HG03354 (cell line): ENCODE data around the gene IQCK.

Experiments
- ATAC-seq: cut with Tn5 transposase; IDR thresholded peaks from one replicate; pipeline ENCODE4 v1.9.1; 2021; ENCODE audit warnings: mild to moderate bottlenecking; ENCODE audit not compliant: unreplicated experiment, poor library complexity, severe bottlenecking

IQCK gene

DNA sequence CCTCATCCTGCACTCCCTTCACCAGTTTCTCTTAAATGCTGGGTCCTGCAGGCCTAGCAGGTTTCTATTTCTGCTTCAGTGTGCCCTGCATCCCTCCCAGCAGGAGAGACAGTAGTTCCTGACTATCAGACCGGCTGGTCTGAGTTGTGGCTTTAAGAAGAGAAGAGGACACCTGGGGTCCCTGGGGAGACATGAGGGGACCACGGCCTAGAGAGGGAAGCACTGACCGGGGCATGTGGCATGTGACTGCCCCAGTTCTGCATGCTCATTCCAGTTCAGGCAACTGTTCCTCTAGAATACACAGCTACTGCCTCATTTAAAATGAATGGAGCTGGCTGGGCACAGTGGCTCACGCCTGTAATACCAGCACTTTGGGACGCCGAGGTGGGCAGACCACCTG lies 105.3 kb downstream of the IQCK start:
- no peak for ATAC-seq

DNA sequence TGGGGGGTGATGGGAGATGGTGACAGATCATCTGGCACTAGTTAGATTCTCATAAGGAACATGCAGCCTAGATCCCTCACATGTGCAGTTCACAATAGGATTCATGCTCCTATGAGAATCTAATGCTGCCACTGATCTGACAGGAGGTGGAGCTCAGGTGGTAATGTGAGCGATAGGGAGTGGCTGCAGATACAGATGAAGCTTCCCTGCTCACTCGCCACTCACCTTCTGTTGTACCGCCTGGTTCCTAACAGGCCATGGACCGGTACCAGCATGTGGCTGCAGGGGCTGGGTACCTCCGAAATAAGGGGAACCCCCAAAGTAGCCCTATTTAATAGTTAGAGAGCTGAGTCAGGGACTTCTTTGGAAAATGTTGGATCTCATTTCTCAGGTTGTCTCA lies 106.1 kb downstream of the IQCK start:
- no peak for ATAC-seq

DNA sequence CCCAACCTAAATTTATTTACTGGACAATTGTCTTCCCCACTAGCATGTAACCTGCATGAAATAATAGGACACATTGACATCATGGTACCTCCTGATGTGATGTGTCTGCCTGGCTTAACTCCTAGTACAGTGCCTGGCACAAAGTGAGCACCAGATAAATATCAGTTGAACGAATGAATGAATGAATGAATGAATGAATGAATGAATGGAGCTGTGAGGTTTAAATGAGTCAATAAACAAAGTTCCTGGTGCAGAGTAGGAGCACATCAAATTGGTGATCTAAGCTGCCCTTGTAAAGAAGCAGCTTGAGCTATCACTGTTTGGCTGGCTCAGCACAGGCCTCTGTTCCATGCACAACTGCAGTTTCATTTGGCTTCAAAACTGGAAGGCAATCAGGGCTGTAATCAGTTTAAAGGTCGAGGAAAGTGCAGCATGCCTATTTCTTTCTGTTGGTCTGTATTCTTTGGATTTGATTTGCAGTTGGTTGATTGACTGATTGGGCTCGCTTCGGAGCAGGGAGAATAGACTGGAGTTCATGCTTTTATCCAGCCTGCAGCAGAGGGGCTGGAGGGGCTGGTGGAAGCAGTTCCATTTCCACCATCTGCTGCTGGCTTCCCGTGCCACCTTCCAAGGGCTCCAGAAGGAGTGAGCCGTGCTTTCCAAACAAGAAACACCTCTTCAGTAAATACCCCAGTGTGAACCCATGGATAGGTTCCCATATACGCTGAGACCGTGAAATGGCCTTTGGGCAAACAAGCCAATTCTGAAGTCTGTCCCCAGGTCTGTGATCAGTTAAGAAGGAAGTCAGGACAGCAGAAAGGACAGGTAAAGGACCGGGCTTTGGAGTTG lies 112.0 kb downstream of the IQCK start:
- no peak for ATAC-seq

DNA sequence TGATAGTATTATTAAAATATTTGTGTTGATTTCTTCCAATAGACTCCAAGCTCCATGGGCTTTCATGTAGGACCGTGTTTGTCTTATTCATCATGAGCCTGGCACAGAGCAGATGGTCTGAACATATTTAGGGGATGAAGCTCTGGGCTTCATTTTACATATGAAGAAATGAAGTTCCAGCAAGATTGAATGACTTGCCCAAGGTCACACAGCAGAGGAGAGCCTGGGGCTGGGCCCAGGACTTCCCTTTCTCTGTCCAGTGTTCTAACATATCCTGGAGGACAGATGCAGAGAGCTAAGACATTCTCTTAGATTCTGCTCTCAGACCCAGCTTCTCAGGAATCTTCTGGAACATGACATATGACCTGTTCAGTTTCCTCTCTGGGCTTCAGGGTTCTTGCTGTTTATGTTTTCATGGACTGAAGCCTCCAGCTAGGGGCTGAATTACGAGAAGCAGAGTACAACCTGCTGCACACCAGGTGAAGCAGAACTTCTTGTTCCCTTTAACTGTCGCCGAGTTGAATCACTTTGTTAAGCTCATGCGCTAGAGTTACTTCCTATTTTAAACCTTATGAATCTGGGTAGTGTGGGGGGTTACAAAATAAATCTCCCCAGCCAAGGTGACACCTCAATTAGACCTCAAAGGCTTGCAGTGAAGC lies 113.0 kb downstream of the IQCK start:
- no peak for ATAC-seq

DNA sequence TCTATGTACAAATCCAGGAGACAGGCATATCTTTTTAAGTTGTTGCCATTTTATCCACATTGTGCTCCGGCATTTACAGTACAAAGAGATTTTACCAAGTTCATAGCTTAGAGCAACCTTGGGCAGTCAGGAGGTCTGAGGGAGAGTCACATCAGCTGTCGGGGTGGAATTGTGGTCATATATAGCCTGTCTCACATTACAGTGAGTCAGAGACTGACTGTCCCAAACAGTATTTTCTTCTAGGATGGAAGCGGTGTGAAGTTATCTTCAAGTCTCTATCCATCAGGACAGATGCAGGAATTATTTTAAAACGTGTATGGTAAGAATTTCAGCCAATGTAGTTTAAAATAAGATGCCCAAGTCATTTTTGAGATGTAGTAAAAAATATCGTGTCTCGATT lies 113.6 kb downstream of the IQCK start:
- no peak for ATAC-seq

- no peak for ATAC-seq
Measured at GRCh38 chr16:19833176-19833575, 115.1 kb downstream of the IQCK start.

DNA sequence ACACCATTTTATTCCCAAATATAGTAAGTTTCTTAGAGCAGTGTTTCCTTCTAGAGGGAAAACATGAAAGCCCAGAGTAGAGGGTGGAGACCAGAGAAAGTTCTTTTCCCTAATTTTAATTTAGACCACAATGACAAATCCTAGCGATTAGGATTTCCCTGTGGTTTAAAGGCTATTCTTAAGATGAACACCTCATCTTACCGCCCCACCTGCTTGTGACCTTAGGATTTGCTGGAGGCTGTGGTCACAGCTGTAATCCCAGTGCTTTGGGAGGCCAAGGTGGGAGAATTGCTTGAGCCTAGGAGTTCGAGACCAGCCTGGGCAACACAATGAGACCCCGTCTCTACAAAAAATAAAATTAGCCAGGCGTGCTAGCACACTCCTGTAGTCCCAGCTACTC lies 115.5 kb downstream of the IQCK start:
- no peak for ATAC-seq

GRCh38 chr16:19835196-19835595 lies 117.1 kb downstream of the IQCK start:
- no peak for ATAC-seq

GRCh38 chr16:19835968-19836421 lies 117.9 kb downstream of the IQCK start:
- no peak for ATAC-seq

- ATAC-seq, result no peak
Measured at GRCh38 chr16:19837331-19837980, 119.4 kb downstream of the IQCK start.

DNA sequence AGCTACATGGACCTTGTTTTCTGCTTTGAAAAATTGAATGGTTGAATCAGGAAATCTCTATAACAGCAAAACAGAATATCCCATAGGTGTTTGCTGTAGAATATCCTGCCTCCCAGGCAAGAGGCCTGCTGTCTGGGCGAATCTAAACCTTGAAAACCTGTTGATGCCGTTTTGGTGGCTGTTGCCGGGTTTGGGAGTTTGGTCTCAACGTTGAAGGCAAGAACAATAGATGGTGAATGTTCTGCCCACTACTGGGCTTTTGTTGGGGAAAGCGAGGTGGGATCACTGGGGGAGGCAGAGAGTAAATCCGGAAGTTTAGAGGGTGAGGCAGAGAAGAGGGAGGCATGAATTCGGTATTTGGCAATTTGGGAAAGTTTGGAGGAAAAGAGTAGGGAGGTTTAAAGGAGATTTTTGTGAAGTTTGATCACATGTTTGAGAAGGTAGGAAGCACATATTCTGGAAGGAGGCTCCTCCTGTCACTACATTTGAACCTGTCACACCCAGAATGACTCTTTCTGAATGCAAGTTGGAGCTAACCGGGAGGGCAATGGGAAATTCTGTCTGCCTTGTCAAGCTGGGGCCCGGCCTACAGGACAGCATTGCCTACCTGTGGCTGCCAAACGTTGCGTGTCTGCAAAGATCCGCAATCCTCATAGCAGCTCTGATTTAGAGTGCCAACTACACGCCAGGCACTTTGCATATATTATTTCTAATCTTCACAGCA lies 120.1 kb downstream of the IQCK start:
- ATAC-seq, result no peak

- ATAC-seq, result no peak
Measured at GRCh38 chr16:19840524-19841110, 122.5 kb downstream of the IQCK start.

DNA sequence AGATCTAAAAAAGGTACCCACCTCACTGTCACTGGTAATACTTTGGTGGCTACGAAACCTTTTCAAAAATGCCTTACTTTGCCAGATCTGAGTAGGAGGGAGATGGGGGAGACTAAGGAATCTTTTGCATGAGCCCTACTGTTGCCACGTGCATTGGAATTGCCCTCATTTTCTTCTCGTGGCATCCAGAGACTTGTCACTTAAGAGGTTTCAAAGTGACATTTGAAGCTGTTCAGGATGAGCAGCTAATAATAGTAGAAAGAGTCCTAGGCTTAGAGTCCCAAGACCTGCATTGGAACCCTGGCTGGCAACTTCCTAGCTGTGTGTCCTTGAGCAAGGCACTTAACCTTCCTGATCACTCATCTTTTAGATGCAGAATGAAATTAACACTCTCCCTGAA lies 123.1 kb downstream of the IQCK start:
- ATAC-seq, result no peak

DNA sequence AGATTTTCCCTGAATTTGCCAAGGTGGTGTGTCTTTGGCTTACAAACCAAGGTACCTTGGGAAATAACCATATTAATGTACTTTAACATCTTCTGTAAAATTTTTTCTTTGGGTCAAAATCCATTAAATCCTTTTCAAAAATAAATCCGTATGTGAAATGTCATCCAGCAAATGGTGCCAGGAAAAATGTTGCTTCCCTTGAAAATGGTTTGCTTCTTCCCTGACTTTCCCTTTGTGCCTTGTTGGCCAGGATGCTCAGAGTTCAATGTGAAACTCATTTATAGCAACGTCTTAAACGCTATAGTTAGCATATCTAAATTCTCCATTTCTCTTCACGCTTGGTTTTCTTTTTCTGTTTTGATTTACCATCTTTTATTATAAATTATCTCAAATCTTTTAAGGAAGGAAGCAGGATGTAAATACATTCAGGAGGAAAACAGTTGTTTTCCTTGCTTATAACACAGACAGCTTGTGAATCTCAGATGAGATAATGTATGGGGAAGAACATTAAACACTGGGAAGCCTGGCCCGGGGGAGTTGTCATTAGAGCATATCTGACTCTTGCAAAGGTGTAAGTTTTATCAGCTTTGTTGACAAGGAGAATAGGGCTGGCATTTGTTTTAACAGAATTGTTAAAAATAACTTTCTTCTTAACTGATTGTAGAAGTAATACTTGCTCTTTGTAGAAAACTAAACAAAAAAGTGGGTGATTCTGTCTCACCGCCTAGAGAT lies 124.5 kb downstream of the IQCK start:
- no peak for ATAC-seq

DNA sequence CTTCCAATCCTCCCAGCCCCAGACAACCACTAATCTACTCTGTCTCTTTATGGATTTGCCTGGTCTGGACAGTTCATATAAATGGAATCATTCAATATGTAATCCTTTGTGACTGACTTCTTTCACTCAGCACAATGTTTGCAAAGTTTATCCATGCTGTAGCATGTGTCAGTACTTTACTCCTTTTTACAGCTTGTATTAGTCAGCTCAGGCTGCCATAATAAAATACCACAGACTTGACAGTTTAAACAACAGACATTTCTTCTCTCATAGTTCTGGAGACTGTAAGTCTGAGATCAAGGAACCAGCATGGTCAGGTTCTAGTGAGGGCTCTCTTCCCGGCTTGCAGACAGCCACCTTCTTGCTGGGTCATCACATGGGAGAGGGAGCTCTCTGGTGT lies 125.3 kb downstream of the IQCK start:
- ATAC-seq, result no peak

GRCh38 chr16:19844945-19845641 lies 127.0 kb downstream of the IQCK start:
- ATAC-seq, result no peak

GRCh38 chr16:19846436-19846835 lies 128.4 kb downstream of the IQCK start:
- no peak for ATAC-seq

DNA sequence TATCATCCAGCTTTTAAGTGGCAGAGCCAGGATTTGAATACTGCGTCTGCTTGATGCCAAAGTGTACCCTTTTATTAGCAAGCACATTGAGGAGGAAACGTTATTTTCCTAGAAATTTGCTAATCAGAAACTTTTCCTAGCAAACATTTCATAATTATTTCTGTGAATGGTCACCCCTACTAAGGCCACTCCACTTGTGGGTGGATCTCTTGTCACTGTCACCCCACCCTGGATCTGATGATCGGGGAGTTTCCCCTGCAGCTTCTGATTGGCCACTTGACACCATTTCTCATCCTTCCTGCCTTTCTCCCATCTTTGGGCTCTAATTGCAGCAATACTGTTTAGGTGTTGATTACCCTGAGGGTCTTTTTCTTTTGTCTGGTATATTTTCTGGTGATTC lies 130.7 kb downstream of the IQCK start:
- ATAC-seq, result no peak
